CD4-positive, alpha-beta T cell (primary cell): ENCODE results near the gene ECT2L. TPM values are rescaled to one million over a fixed set of nuclear protein-coding genes. Genes with fewer than 3 reads are reported as not detected.
"Not testable (repeated sequence)": the region's sequence is repeated elsewhere in the genome, so short reads cannot be mapped to it uniquely, and the experiment has no call there.

Experiments
- ATAC-seq: fragments of 200-7000 bp; cut with Tn5 transposase; one replicate; pipeline ENCODE4 v1.10.0; 2022; ENCODE audit warnings: mild to moderate bottlenecking; ENCODE audit not compliant: poor library complexity
- CTCF ChIA-PET: fragments of 350-600 bp; sonication (Branson Sonifier 250); formaldehyde crosslinking; loops from one replicate; lab custom pipeline; 2021; ENCODE audit warnings: antibody characterized with exemption, inconsistent platforms; lab: Charles Lee
- POLR2A ChIA-PET: fragments of 350-600 bp; sonication (Branson Sonifier 250); formaldehyde crosslinking; loops from one replicate; lab custom pipeline; 2021; ENCODE audit warnings: antibody characterized with exemption, inconsistent platforms; lab: Charles Lee
- DNase-seq, 14 experiments: peaks; one replicate each; pipeline ENCODE4 v3.0.0-alpha.2; 2013 to 2020; ENCODE audit warnings: mixed read lengths in 2 of 14
- H3K27ac ChIP-seq, 2 donors: one replicate each; pipeline versions ENCODE4 v1.5.1 to v1.7.0; 2013; ENCODE audit warnings: low read length in 2 of 2, low read depth in 1 of 2, mild to moderate bottlenecking in 1 of 2
- H3K27me3 ChIP-seq, 2 experiments: 1 replicate in 1 of 2; 2 replicates in 1 of 2; pipeline versions ENCODE4 v1.6.1 to v1.7.0; 2013; ENCODE audit warnings: low read length in 2 of 2, control low read depth in 1 of 2, mild to moderate bottlenecking in 1 of 2, moderate library complexity in 1 of 2; ENCODE audit not compliant: insufficient read depth in 2 of 2, control insufficient read depth in 1 of 2
- H3K36me3 ChIP-seq: one replicate; pipeline ENCODE4 v1.6.1; 2013; ENCODE audit warnings: low read length, control low read depth; ENCODE audit not compliant: insufficient read depth
- H3K4me1 ChIP-seq: one replicate; pipeline ENCODE4 v1.6.1; 2013; ENCODE audit warnings: low read length, control low read depth; ENCODE audit not compliant: insufficient read depth
- H3K4me3 ChIP-seq: one replicate; pipeline ENCODE4 v1.5.1; 2013; ENCODE audit warnings: mild to moderate bottlenecking, low read length, moderate library complexity
- H3K9me3 ChIP-seq, 2 experiments: 1 replicate in 1 of 2; 2 replicates in 1 of 2; pipeline versions ENCODE4 v1.6.1 to v1.7.0; 2013; ENCODE audit warnings: low read length in 2 of 2, mild to moderate bottlenecking in 2 of 2, control low read depth in 1 of 2, moderate library complexity in 1 of 2; ENCODE audit not compliant: control insufficient read depth in 1 of 2, insufficient read depth in 1 of 2
- H3K27ac Mint-ChIP-seq: one replicate; pipeline ENCODE4 v1.8.0; 2020; ENCODE audit warnings: mixed read lengths
- H3K27me3 Mint-ChIP-seq: one replicate; pipeline ENCODE4 v1.8.0; 2021; ENCODE audit warnings: mixed read lengths
- H3K36me3 Mint-ChIP-seq: one replicate; pipeline ENCODE4 v1.8.0; 2021; ENCODE audit warnings: low read depth, mixed read lengths
- H3K4me1 Mint-ChIP-seq: one replicate; pipeline ENCODE4 v1.8.0; 2021; ENCODE audit warnings: low read depth, mixed read lengths
- H3K4me3 Mint-ChIP-seq: one replicate; pipeline ENCODE4 v1.8.0; 2020; ENCODE audit warnings: mild to moderate bottlenecking, mixed read lengths
- H3K9me3 Mint-ChIP-seq: one replicate; pipeline ENCODE4 v1.8.0; 2020; ENCODE audit warnings: mixed read lengths
- intact Hi-C, 2 experiments: fragments of 100-400 bp; cut with DNase I in 1 of 2; cut with micrococcal nuclease in 1 of 2; formaldehyde crosslinking; loops; one replicate each; pipeline versions ENCODE4 v1.15.1 to v1.9.0; 2023 to 2025; cut with DNase I, micrococcal nuclease
- total RNA-seq, 174 experiments: library from RNA in 2 of 174; stranded (reverse) in 2 of 174; gene quantifications; one replicate each; pipeline ENCODE4 v1.2.3 and lab custom pipeline; 2021 to 2026
- TF ChIP-seq, protein P1 (sequence below): fragments of 200-600 bp; IDR thresholded peaks from one replicate; pipeline ENCODE4 v1.8.0; 2022; ENCODE audit warnings: antibody characterized with exemption, mild to moderate bottlenecking

Gene ECT2L
- total RNA-seq, 2 experiments from 2014 or later: not detected

DNA sequence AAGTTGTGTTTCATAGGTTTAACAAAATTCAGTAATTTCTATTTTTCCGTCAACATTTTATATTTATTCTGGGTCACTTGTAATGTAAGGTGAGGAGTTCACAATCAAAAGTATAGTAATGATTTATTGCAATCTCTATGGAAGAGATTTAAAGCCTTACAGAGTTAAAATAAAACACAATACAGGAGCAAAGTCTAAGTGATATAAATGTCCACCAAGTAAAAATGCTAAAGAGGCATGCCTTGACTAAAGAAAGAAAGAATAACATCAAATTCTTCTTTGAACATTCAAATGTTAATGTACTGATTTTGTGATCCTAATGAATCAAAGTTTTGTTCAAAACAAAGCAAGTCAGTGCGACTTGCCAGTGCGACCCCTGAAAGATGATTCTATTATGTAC lies 130.7 kb downstream of the ECT2L start:
- TF ChIP-seq, protein P1, sequence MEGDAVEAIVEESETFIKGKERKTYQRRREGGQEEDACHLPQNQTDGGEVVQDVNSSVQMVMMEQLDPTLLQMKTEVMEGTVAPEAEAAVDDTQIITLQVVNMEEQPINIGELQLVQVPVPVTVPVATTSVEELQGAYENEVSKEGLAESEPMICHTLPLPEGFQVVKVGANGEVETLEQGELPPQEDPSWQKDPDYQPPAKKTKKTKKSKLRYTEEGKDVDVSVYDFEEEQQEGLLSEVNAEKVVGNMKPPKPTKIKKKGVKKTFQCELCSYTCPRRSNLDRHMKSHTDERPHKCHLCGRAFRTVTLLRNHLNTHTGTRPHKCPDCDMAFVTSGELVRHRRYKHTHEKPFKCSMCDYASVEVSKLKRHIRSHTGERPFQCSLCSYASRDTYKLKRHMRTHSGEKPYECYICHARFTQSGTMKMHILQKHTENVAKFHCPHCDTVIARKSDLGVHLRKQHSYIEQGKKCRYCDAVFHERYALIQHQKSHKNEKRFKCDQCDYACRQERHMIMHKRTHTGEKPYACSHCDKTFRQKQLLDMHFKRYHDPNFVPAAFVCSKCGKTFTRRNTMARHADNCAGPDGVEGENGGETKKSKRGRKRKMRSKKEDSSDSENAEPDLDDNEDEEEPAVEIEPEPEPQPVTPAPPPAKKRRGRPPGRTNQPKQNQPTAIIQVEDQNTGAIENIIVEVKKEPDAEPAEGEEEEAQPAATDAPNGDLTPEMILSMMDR: no peak
- Histone ChIP-seq H3K9me3 (no peaks in the 10 kb centered on the region), H3K4me3 (no peak overlapping the region), H3K36me3 (peaks cover 40% of the 10 kb centered on the region), H3K27me3 (no peaks in the 10 kb centered on the region), H3K4me1 (no peaks in the 10 kb centered on the region), H3K27ac (no peak overlapping the region)
- Mint-ChIP-seq H3K4me1 (peaks cover 4% of the 10 kb centered on the region), H3K27me3 (no peaks in the 10 kb centered on the region), H3K27ac (no peak overlapping the region), H3K4me3 (no peak overlapping the region), H3K9me3 (no peaks in the 10 kb centered on the region), H3K36me3 (peaks cover 83% of the 10 kb centered on the region)
- DNase-seq (no peak), ATAC-seq (no peak)
- intact Hi-C loops: no loop called here
- ChIA-PET POLR2A (no interaction called here), CTCF (interaction anchor here (0.6 to 1.7 kb wide), 2 partner anchors 61 to 456 kb away, joined by 4 read pairs; partner anchors contain the start of gene REPS1)

DNA sequence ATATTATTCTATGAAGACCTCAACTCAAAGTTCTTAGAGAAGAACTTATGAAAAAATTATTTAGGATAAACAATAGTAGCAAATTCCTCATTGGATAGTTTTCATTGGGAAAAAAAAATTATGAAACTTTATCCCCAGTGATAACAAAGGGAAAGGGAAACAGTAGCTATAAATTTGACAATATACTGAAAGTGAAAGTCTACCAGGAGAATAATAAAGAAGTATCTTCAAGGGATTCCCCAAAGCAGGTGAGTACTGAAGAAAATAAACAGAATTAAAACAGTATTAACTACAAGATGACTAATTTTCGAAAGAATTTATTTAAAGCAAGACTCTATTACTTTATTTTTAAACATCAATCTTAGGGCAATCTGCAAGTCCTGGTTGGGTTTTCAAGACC lies 135.8 kb downstream of the ECT2L start:
- Histone ChIP-seq H3K9me3 (no peaks in the 10 kb centered on the region), H3K27me3 (no peaks in the 10 kb centered on the region), H3K4me1 (no peaks in the 10 kb centered on the region), H3K36me3 (peaks cover 39% of the 10 kb centered on the region), H3K4me3 (no peak overlapping the region), H3K27ac (no peak overlapping the region)
- intact Hi-C loops: loop anchor here in 1 of 2 experiments (5.0 kb wide), 1 partner anchor 51 kb away; no protein-coding TSS in a partner anchor
- TF ChIP-seq, protein P1: no peak
- ChIA-PET CTCF (no interaction called here), POLR2A (interaction anchor here (0.8 kb wide), 1 partner anchor 325 kb away, joined by 3 read pairs; no protein-coding TSS in a partner anchor)
- DNase-seq (no peak), ATAC-seq (no peak)
- peaks cover 10% of the 10 kb centered on the region for H3K4me1 Mint-ChIP-seq
- H3K36me3 Mint-ChIP-seq: peaks cover 88% of the 10 kb centered on the region
- H3K4me3 Mint-ChIP-seq: no peak overlapping the region
- no peaks in the 10 kb centered on the region for H3K27me3 Mint-ChIP-seq
- H3K27ac Mint-ChIP-seq: no peak overlapping the region
- no peaks in the 10 kb centered on the region for H3K9me3 Mint-ChIP-seq

DNA sequence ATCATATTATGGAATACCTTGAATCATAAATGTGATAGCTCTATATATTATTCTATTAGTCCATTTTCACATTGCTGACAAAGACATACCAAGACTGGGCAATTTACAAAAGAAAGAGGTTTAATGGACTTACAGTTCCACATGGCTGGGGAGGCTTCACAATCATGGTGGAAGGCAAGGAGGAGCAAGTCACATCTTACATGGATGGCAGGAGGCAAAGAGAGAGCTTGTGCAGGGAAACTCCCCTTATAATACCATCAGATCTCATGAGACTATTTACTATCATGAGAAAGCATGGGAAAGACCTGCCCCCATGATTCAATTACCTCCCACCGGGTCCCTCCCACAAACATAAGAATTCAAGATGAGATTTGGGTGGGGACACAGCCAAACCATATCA lies 141.0 kb downstream of the ECT2L start:
- H3K9me3 ChIP-seq, CTCF ChIA-PET, H3K27me3 Mint-ChIP-seq, H3K27ac Mint-ChIP-seq, H3K9me3 Mint-ChIP-seq, ATAC-seq, H3K4me3 Mint-ChIP-seq, H3K4me1 ChIP-seq, H3K27ac ChIP-seq, H3K4me1 Mint-ChIP-seq, H3K27me3 ChIP-seq, intact Hi-C loops, H3K4me3 ChIP-seq, DNase-seq, POLR2A ChIA-PET: not testable (repeated sequence)
- H3K36me3 ChIP-seq: peaks cover 51% of the 10 kb centered on the region
- H3K36me3 Mint-ChIP-seq: peaks cover 90% of the 10 kb centered on the region

DNA sequence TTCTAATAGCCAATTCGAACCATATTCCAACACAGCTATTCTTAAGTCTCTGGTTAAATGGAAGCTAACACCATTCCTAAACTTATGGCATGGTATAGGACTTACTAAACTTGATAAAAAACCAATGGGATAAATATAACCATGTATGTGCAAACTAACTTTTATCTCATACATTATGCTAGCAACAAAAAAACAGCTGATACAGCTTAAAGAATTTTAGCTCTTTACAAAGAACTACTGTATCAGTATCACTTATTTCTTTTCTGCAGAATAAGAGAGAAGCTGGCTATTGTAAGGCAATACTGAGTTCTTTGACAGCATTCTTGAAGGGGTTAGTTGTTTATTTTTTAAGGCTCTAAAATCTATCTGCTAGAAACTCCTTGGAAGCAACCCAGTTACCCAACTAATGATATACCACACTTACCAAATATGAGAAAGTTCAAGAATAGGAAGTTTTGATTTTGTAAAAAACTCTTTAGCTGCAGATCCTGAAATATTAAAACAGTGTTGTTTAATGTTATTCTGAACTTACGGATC lies 147.3 kb downstream of the ECT2L start:
- ChIA-PET CTCF (no interaction called here), POLR2A (no interaction called here)
- Histone ChIP-seq H3K27me3 (no peaks in the 10 kb centered on the region), H3K9me3 (no peaks in the 10 kb centered on the region), H3K36me3 (peaks cover 62% of the 10 kb centered on the region), H3K27ac (no peak overlapping the region), H3K4me1 (peaks cover 5% of the 10 kb centered on the region), H3K4me3 (no peak overlapping the region)
- Mint-ChIP-seq H3K27me3 (no peaks in the 10 kb centered on the region), H3K4me3 (no peak overlapping the region), H3K9me3 (no peaks in the 10 kb centered on the region), H3K27ac (no peak overlapping the region), H3K4me1 (peaks cover 24% of the 10 kb centered on the region), H3K36me3 (peaks cover 87% of the 10 kb centered on the region)
- no peak for ATAC-seq
- TF ChIP-seq, protein P1: no peak
- DNase-seq: no peak
- intact Hi-C loops: no loop called here
